Peyer's patch (tissue), 4 donors: ENCODE measurements around the gene MTFR1L. TPM values are rescaled to one million over a fixed set of nuclear protein-coding genes. Genes with fewer than 3 reads are reported as not detected.

Experiments
- DNase-seq, 3 donors: peaks; one replicate each; pipeline ENCODE4 v3.0.0-alpha.2; 2017 to 2019
- H3K27ac ChIP-seq, 4 donors: fragments of 200-600 bp; sonication (generic); one replicate each; pipeline ENCODE4 v1.5.1; 2016 to 2019
- H3K27me3 ChIP-seq, 2 donors: fragments of 200-600 bp; sonication (generic); one replicate each; pipeline ENCODE4 v1.5.1; 2019
- H3K36me3 ChIP-seq, 3 donors: fragments of 200-600 bp; sonication (generic); one replicate each; pipeline ENCODE4 v1.5.1; 2016 to 2019
- H3K4me1 ChIP-seq, 4 donors: fragments of 200-600 bp; sonication (generic); one replicate each; pipeline ENCODE4 v1.5.1; 2016 to 2019
- H3K4me3 ChIP-seq, 4 donors: fragments of 200-600 bp; sonication (generic); 1 replicate in 3 of 4; 2 replicates in 1 of 4; pipeline ENCODE4 v1.5.1; 2016 to 2019; ENCODE audit warnings: mild to moderate bottlenecking in 1 of 4
- H3K9me3 ChIP-seq, 4 donors: fragments of 200-600 bp; sonication (generic); one replicate each; pipeline ENCODE4 v1.5.1; 2016 to 2019; ENCODE audit warnings: mild to moderate bottlenecking in 1 of 4
- POLR2A ChIP-seq, 2 donors: fragments of 450-650 bp; IDR thresholded peaks; one replicate each; pipeline ENCODE4 v1.5.1; 2017; ENCODE audit warnings: antibody characterized with exemption in 2 of 2, mild to moderate bottlenecking in 2 of 2, moderate library complexity in 2 of 2
- total RNA-seq, 4 donors: library from RNA; depleted of rRNA; stranded (reverse); fragments of >200 nt; gene quantifications; one replicate each; pipeline ENCODE4 v1.1.0, GENCODE V29; 2016
- TF ChIP-seq, protein P1 (sequence below), 6 experiments: fragments of 450-650 bp in 4 of 6; fragments of 200-600 bp in 2 of 6; sonication (generic) in 1 of 6; IDR thresholded peaks; one replicate each; pipeline ENCODE4 v1.5.1; 2017 to 2019; ENCODE audit warnings: antibody characterized with exemption in 6 of 6, mild to moderate bottlenecking in 3 of 6, moderate library complexity in 1 of 6

MTFR1L gene
- total RNA-seq, 4 donors from 2014 or later, result 122 to 173 (median 131) TPM

DNA sequence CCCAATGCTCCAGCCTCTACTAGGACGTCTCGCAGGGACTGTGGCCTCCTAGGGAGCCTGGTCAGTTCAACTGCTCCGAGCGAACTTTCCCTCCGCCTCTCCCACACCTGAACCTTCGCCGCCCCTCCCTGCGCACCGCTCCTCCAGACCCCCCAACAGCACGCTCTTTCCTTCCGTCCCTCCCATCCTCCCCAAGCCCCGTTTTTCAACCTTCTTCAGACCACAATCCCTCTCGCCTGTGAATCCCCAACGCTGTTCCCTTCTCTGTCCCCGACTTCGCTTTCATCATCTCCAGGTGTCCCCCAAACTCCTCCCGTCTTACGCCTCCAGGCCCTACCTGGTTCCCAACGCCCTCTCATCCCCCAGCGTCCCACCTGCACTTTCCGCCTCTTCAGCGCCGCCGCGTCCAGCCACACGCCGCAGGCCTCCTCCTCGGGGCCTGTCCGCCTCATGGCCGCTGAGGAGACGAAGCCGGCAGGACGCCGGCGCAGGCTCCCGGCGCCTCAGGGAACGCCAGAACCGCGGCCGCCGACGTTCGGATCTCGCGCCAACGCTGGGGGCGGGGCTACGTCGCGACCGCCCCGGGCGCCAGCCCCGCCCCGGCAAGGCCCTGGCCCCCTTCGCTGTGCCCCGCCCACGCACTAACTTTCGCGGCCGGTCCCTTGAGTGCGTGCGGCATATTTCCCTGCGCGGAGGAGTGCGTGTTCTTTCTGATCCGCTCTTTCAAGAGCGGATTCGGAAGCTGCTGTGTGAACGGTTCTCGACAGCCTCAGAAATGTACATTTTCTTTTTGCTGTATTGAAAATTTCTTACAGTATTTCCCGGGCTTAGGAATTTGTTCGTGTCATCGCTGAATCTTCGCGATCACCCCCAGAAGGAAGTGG, 39.4 kb downstream of the MTFR1L start, which contains the start of gene AUNIP:
Gene AUNIP, minus strand, starts transcription at position 552 of the 884 bp plus-strand sequence. Its CDS starts 100 bp downstream, at position 452.
- H3K27ac ChIP-seq, result peak within 1 kb of the TSS; percentile 63 to 80 (median 69)
- TF ChIP-seq POLR2A (IDR thresholded peaks at IDR 0.05), result peak; percentile 78 to 85
- TF ChIP-seq, protein P1, sequence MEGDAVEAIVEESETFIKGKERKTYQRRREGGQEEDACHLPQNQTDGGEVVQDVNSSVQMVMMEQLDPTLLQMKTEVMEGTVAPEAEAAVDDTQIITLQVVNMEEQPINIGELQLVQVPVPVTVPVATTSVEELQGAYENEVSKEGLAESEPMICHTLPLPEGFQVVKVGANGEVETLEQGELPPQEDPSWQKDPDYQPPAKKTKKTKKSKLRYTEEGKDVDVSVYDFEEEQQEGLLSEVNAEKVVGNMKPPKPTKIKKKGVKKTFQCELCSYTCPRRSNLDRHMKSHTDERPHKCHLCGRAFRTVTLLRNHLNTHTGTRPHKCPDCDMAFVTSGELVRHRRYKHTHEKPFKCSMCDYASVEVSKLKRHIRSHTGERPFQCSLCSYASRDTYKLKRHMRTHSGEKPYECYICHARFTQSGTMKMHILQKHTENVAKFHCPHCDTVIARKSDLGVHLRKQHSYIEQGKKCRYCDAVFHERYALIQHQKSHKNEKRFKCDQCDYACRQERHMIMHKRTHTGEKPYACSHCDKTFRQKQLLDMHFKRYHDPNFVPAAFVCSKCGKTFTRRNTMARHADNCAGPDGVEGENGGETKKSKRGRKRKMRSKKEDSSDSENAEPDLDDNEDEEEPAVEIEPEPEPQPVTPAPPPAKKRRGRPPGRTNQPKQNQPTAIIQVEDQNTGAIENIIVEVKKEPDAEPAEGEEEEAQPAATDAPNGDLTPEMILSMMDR (IDR thresholded peaks at IDR 0.05), result peak in 1 of 6 experiments; percentile 3
- no peaks in the 10 kb centered on the region for H3K27me3 ChIP-seq
- H3K4me3 ChIP-seq, result peak within 1 kb of the TSS; percentile 36 to 72 (median 53)
- peaks cover 0 to 18% (median 7%) of the 10 kb centered on the region in 4 donors for H3K4me1 ChIP-seq
- no peaks in the 10 kb centered on the region for H3K9me3 ChIP-seq
- H3K36me3 ChIP-seq, result peaks cover 0 to 7% (median 0%) of the 10 kb centered on the region in 3 donors
- peak; percentile 89 to 94 (median 93) for DNase-seq

DNA sequence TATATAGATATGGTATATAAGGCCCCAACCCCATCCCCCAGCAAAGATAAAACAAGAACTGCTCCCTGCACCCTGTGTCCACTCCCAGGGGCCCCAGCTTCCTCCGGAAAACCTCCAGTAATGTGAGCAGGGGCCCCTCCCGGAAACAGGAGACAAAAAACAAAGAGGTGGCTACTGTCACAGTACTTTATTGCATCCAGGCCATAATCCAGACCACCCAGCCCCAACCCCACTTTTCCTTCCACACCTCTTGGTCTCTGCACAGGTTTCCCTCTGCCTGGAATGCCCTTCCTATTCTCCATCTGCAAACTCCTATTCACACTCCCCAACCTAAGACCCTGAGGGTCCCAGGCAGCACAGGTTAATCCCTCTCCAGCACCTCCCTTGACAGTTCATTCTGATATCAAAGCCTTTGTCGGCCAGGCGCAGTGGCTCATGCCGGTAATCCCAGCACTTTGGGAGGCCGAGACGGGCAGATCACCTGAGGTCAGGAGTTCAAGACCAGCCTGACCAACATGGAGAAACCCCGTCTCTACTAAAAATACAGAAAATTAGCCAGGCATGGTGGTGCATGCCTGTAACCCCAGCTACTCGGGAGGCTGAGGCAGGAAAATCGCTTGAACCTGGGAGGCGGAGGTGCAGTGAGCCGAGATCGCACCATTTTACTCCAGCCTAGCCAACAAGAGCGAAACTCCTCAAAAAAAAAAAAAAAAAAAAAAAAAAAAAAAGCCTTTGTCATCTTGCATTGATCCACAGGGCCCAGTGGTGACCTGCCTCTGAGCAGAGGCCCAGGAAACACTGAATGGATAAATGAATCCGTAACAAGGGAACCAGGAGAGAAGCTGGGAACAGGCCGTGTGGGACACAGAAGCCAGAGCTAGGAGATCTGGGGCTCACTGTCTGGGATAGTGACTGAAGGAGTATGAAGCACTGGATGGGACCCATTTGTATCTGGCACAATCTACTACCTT, 41.8 kb downstream of the MTFR1L start:
- Histone ChIP-seq H3K27me3 (no peaks in the 10 kb centered on the region), H3K4me1 (peaks cover 0 to 22% (median 7%) of the 10 kb centered on the region in 4 donors), H3K9me3 (no peaks in the 10 kb centered on the region), H3K36me3 (peaks cover 0 to 7% (median 0%) of the 10 kb centered on the region in 3 donors), H3K27ac (peak overlapping the region in 2 of 4 donors; percentile 17 to 38), H3K4me3 (no peak overlapping the region)
- TF ChIP-seq, protein P1 (IDR thresholded peaks at IDR 0.05), result no peak
- TF ChIP-seq POLR2A (IDR thresholded peaks at IDR 0.05), result no peak
- no peak for DNase-seq

DNA sequence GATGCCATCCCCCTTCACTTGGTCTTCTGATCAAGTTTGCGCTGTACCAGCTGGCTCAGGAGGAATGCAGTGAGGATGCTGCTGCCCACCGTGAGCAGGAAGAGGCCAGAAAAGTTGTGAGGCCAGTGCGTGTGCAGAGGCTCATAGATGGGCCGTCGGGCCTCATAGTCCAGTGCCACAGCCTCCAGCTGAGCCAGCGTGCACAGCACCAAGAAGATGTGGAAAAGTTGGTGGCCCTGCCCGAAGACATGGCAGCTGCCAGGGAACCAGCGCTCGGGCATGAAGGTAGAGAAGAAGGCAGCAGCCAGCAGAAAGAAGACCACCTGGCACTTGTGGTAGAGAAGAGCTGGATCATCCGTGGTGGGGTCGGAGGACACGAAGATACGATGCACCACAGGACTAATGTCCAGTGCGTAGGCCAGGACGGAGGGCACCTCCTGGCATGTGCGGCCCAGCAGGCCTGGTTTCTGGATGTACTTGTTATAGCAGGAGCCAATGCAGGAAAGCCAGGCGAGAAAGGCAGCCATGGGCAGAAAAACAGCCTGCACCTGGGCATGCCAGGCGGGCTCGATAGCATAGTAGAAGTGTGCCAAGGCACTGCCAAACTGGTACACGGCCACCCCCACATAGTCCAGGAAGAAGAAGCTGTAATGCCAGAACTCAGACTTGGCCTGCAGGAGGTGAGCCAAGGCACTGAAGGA, 43.2 kb downstream of the MTFR1L start:
- H3K27ac ChIP-seq, result no peak overlapping the region
- no peak for DNase-seq
- H3K4me1 ChIP-seq, result peaks cover 6 to 34% (median 8%) of the 10 kb centered on the region in 4 donors
- no peaks in the 10 kb centered on the region for H3K27me3 ChIP-seq
- H3K36me3 ChIP-seq, result peaks cover 0 to 7% (median 0%) of the 10 kb centered on the region in 3 donors
- H3K4me3 ChIP-seq, result no peak overlapping the region
- no peak for TF ChIP-seq POLR2A (IDR thresholded peaks at IDR 0.05)
- TF ChIP-seq, protein P1 (IDR thresholded peaks at IDR 0.05), result no peak
- no peaks in the 10 kb centered on the region for H3K9me3 ChIP-seq

DNA sequence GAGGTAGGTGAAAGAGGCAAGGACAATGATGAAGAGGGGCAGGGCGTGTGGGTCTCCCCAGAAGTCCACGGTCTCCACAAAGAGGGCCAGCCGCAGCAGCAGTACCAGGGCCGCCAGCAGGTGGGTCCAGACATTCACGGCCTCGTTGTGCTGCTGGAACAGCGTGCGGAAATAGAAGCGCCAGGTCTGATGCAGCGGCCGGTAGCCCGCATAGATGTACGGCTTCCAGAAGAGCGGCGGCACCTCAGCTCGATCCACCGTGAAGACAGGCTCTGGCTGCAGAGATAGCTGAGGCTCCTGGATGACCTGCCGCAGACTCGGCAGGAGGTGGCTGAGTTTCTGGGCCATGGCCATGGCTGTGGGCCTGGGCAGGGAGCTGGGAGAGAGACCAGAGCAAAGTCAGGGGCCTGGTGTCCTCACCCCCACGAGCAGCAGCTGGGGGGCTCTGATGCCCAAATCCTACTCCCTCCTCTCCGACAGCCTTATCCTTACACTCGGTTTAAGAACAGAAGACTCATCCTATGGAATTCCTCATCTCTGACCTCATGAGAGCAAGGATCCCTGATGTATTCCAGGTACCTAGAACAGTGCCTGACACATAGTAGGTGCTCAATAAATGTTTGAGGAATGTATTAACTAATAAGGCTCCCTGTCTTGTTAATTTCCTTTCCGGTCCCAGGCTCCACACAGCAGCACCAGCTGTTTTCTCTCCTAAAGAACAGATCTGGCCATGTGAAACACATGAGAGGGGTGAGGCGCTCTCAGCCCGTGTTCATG, 43.9 kb downstream of the MTFR1L start:
- no peak for DNase-seq
- Histone ChIP-seq H3K36me3 (peaks cover 0 to 7% (median 0%) of the 10 kb centered on the region in 3 donors), H3K9me3 (no peaks in the 10 kb centered on the region), H3K4me1 (peaks cover 4 to 35% (median 9%) of the 10 kb centered on the region in 4 donors), H3K27ac (no peak overlapping the region), H3K27me3 (no peaks in the 10 kb centered on the region), H3K4me3 (no peak overlapping the region)
- no peak for TF ChIP-seq POLR2A (IDR thresholded peaks at IDR 0.05)
- TF ChIP-seq, protein P1 (IDR thresholded peaks at IDR 0.05), result no peak
